A172 (cell line): ENCODE results near the gene PRRX1. TPM values are rescaled to one million over a fixed set of nuclear protein-coding genes. Genes with fewer than 3 reads are reported as not detected.
A peak's percentile ranks its signal among the peaks of the same experiment; 100 is the strongest.

Experiments
- DNase-seq: peaks from one replicate; pipeline ENCODE4 v3.0.0-alpha.2; 2015; ENCODE audit warnings: low spot score
- total RNA-seq: library from RNA; depleted of rRNA; stranded (reverse); fragments of >200 nt; shearing (Covaris generic); gene quantifications from 2 replicates; pipeline ENCODE4 v1.2.3, GENCODE V29; 2014; rRNA removed

The PRRX1 gene
- total RNA-seq, 1 experiment from 2014 or later = 18.2 TPM

DNA sequence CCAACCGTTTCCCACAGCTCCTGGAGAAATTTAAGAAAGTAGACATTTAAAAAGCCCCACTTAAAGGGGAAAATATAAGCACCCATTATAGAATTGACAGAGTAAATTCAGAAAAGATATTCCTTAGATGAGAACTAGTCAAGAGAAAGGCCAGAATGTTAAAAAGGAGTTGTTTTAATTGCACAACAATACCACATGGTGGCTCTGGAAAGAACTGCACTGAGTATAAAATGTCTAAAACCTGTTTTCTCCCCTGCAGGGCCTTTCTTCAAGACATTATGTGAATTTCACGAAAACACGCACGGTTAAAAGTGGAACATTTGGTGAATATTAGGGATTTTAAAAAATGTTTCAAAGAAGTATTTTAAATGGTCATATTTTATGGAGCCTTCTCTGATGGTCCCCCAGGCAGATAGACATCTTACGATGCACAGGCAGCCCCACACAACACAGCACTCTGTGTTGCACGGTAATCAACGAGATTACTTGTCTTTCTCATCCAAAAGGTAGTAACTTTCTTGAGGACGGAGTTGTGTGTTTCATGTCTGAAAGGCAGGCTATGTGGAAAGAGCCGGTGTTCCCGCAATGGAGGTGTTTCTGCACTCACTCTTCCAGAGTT, 101.9 kb downstream of the PRRX1 start:
- peak; percentile 48 for DNase-seq

DNA sequence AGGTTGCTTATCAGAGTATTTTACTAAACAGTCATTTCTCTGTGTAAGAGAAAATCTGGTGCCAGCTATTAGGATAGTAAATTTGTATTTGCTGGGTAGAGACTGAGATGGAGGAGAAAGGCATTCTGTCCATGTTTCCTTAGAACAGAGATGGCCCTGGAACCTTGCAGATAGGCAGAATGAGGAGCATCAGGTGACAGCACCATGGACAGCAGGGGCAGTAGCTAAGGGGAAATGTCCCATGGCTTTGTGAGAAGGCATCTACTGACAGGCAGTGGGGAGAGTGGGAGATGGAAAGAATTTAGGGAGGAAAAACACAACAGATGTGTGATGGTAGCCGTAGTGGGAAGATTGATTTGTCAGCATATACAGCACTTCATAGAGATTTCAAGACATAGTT, 105.0 kb downstream of the PRRX1 start:
- no peak for DNase-seq

GRCh38 chr1:170769691-170770090, 105.8 kb downstream of the PRRX1 start:
- no peak for DNase-seq

GRCh38 chr1:170770254-170770653, 106.3 kb downstream of the PRRX1 start:
- DNase-seq = no peak

GRCh38 chr1:170776252-170776651, 112.3 kb downstream of the PRRX1 start:
- no peak for DNase-seq

DNA sequence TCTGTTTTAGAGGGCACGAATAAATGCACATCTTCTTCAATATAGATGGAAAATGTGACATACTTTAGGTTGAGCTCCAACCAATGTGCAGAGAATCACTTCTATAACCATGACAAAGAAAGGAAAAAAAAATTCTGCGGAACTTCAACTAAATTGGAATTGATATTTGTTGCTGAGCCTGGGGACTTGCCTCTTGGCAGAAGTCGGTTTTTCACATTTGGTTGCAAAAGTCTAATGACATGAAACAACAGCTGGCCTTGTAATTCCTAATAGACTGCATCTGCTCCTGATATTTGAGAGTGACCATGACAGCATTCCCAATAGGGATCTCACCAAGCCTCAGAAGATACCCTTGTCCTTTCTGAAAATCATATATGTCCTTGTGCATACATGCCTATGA, 112.8 kb downstream of the PRRX1 start:
- no peak for DNase-seq

Other genes starting within 250 kb of the PRRX1 start
- gene GORAB, start 132.0 kb upstream of the PRRX1 start, total RNA-seq = 14.6 and 21.1 TPM in 2 replicates